HS-5 (cell line): Measurements from ENCODE around the gene ROBO2.

Experiments
- DNase-seq: peaks from one replicate; pipeline ENCODE4 v3.0.0-alpha.2; 2012; ENCODE audit warnings: low read depth

The ROBO2 gene

GRCh38 chr3:77500721-77501120, 460.8 kb downstream of the ROBO2 start:
- DNase-seq: no peak

- no peak for DNase-seq
Measured at GRCh38 chr3:77506384-77506783, 466.5 kb downstream of the ROBO2 start.

GRCh38 chr3:77513542-77513941, 473.6 kb downstream of the ROBO2 start:
- DNase-seq: peak; percentile 30

- DNase-seq: no peak
Measured at GRCh38 chr3:77514766-77515165, 474.9 kb downstream of the ROBO2 start.

GRCh38 chr3:77524463-77524862, 484.6 kb downstream of the ROBO2 start:
- no peak for DNase-seq

- DNase-seq: no peak
Measured at GRCh38 chr3:77524946-77525682, 485.2 kb downstream of the ROBO2 start.

GRCh38 chr3:77526573-77527113, 486.7 kb downstream of the ROBO2 start:
- DNase-seq: no peak

- no peak for DNase-seq
Measured at GRCh38 chr3:77529522-77529921, 489.6 kb downstream of the ROBO2 start.

- DNase-seq: no peak
Measured at GRCh38 chr3:77530870-77531269, 491.0 kb downstream of the ROBO2 start.

- DNase-seq: no peak
Measured at GRCh38 chr3:77535116-77535515, 495.2 kb downstream of the ROBO2 start.

GRCh38 chr3:77536038-77536775, 496.3 kb downstream of the ROBO2 start:
- DNase-seq: no peak

- no peak for DNase-seq
Measured at GRCh38 chr3:77539014-77539413, 499.1 kb downstream of the ROBO2 start.

- no peak for DNase-seq
Measured at GRCh38 chr3:77539677-77540076, 499.8 kb downstream of the ROBO2 start.

GRCh38 chr3:77541203-77541922, 501.5 kb downstream of the ROBO2 start:
- DNase-seq: no peak

GRCh38 chr3:77546246-77546645, 506.3 kb downstream of the ROBO2 start:
- no peak for DNase-seq

- no peak for DNase-seq
Measured at GRCh38 chr3:77549034-77549433, 509.1 kb downstream of the ROBO2 start.

GRCh38 chr3:77553240-77553639, 513.3 kb downstream of the ROBO2 start:
- DNase-seq: no peak

- DNase-seq: no peak
Measured at GRCh38 chr3:77562089-77562488, 522.2 kb downstream of the ROBO2 start.

GRCh38 chr3:77563012-77563411, 523.1 kb downstream of the ROBO2 start:
- no peak for DNase-seq

- DNase-seq: no peak
Measured at GRCh38 chr3:77566055-77566454, 526.2 kb downstream of the ROBO2 start.

GRCh38 chr3:77571971-77572715, 532.2 kb downstream of the ROBO2 start:
- no peak for DNase-seq

- no peak for DNase-seq
Measured at GRCh38 chr3:77577264-77577663, 537.4 kb downstream of the ROBO2 start.
